Smooth muscle cell of the brain vasculature (primary cell): Measurements from ENCODE around the gene APOL3.
A peak's percentile ranks its signal among the peaks of the same experiment; 100 is the strongest.
"Not testable (repeated sequence)": the region's sequence is repeated elsewhere in the genome, so short reads cannot be mapped to it uniquely, and the experiment has no call there.

Experiments used
- DNase-seq: peaks from one replicate; pipeline ENCODE4 v3.0.0-alpha.2; 2012; ENCODE audit warnings: low read depth, low spot score

APOL3 gene

GRCh38 chr22:36134182-36134581 lies 26.4 kb downstream of the APOL3 start:
- DNase-seq, result no peak

GRCh38 chr22:36131907-36132306 lies 28.6 kb downstream of the APOL3 start:
- DNase-seq, result no peak

GRCh38 chr22:36129486-36130388 lies 30.8 kb downstream of the APOL3 start:
- no peak for DNase-seq

- no peak for DNase-seq
These were observed 31.5 kb downstream of the APOL3 start for GRCh38 chr22:36129071-36129470.

- no peak for DNase-seq
These were observed 34.5 kb downstream of the APOL3 start for GRCh38 chr22:36125994-36126531.

- no peak for DNase-seq
These were observed 35.1 kb downstream of the APOL3 start for GRCh38 chr22:36125434-36125833.

GRCh38 chr22:36124666-36125065 lies 35.9 kb downstream of the APOL3 start:
- no peak for DNase-seq

GRCh38 chr22:36123673-36124630 lies 36.6 kb downstream of the APOL3 start:
- peak; percentile 91 for DNase-seq

GRCh38 chr22:36120621-36121351 lies 39.8 kb downstream of the APOL3 start:
- DNase-seq, result not testable (repeated sequence)

GRCh38 chr22:36117053-36117554 lies 43.5 kb downstream of the APOL3 start:
- no peak for DNase-seq

- no peak for DNase-seq
These were observed 44.4 kb downstream of the APOL3 start for GRCh38 chr22:36116127-36116526.

- DNase-seq, result no peak
These were observed 47.4 kb downstream of the APOL3 start for GRCh38 chr22:36113121-36113520.

- DNase-seq, result no peak
These were observed 49.2 kb downstream of the APOL3 start for GRCh38 chr22:36111316-36111715.

- DNase-seq, result no peak
These were observed 50.2 kb downstream of the APOL3 start for GRCh38 chr22:36110306-36110881.

GRCh38 chr22:36107436-36107835 lies 53.1 kb downstream of the APOL3 start:
- DNase-seq, result no peak

- DNase-seq, result no peak
These were observed 53.6 kb downstream of the APOL3 start for GRCh38 chr22:36106910-36107309.

GRCh38 chr22:36104988-36105387 lies 55.6 kb downstream of the APOL3 start:
- no peak for DNase-seq

GRCh38 chr22:36104435-36104834 lies 56.1 kb downstream of the APOL3 start:
- DNase-seq, result no peak

GRCh38 chr22:36103891-36104290 lies 56.7 kb downstream of the APOL3 start:
- no peak for DNase-seq

GRCh38 chr22:36102995-36103394 lies 57.6 kb downstream of the APOL3 start:
- no peak for DNase-seq

- DNase-seq, result no peak
These were observed 58.8 kb downstream of the APOL3 start for GRCh38 chr22:36101756-36102155.
